Measurements from ENCODE around the gene CD209.

DNA sequence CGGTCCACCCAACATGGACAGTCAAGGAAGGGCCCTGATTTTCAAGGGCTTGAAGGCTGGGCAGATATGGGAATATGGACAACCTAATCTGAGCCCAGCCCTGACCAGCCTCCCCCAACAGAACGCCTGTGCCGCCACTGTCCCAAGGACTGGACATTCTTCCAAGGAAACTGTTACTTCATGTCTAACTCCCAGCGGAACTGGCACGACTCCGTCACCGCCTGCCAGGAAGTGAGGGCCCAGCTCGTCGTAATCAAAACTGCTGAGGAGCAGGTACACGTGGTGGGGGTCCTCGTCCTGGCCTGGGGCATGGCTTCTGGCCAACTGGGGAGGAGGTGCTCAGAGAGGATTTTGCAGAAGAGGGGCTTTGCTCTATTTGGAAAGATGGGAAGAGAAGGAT is 19.2 kb upstream of the CD209 start:
- TF ChIP-seq, protein P1, sequence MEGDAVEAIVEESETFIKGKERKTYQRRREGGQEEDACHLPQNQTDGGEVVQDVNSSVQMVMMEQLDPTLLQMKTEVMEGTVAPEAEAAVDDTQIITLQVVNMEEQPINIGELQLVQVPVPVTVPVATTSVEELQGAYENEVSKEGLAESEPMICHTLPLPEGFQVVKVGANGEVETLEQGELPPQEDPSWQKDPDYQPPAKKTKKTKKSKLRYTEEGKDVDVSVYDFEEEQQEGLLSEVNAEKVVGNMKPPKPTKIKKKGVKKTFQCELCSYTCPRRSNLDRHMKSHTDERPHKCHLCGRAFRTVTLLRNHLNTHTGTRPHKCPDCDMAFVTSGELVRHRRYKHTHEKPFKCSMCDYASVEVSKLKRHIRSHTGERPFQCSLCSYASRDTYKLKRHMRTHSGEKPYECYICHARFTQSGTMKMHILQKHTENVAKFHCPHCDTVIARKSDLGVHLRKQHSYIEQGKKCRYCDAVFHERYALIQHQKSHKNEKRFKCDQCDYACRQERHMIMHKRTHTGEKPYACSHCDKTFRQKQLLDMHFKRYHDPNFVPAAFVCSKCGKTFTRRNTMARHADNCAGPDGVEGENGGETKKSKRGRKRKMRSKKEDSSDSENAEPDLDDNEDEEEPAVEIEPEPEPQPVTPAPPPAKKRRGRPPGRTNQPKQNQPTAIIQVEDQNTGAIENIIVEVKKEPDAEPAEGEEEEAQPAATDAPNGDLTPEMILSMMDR (IDR thresholded peaks at IDR 0.05) = no peak
- TF ChIP-seq ZFX (IDR thresholded peaks at IDR 0.05; ENCODE audit: borderline replicate concordance) = no peak
